ENCODE data around the gene SV2B.

DNA sequence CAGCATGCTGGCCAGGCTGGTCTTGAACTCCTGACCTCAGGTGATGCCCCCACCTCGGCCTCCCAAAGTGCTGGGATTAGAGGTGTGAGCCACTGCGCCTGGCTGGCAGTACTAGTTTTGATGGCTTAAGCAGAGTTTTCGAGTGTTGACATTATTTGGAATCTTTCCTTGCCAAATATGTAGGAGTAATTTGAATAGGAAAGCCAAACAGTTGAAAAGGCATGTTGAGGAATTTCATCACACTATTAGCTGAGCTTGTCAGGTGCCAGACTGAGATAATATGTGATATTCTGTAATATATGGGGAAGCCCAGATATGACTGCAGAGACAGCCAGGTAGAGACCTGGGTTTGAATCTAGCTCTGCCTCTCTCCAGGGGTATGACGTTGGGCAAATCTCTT is 109.3 kb downstream of the SV2B start:
- TF ChIP-seq, protein P1, sequence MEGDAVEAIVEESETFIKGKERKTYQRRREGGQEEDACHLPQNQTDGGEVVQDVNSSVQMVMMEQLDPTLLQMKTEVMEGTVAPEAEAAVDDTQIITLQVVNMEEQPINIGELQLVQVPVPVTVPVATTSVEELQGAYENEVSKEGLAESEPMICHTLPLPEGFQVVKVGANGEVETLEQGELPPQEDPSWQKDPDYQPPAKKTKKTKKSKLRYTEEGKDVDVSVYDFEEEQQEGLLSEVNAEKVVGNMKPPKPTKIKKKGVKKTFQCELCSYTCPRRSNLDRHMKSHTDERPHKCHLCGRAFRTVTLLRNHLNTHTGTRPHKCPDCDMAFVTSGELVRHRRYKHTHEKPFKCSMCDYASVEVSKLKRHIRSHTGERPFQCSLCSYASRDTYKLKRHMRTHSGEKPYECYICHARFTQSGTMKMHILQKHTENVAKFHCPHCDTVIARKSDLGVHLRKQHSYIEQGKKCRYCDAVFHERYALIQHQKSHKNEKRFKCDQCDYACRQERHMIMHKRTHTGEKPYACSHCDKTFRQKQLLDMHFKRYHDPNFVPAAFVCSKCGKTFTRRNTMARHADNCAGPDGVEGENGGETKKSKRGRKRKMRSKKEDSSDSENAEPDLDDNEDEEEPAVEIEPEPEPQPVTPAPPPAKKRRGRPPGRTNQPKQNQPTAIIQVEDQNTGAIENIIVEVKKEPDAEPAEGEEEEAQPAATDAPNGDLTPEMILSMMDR (IDR thresholded peaks at IDR 0.05 in 2 of 3, conservative IDR thresholded peaks at IDR 0.05 in 1 of 3; ENCODE audit: insufficient read depth in 2 of 3, low read depth in 1 of 3, low read length in 3 of 3) = no peak
- TF ChIP-seq HDAC2 (IDR thresholded peaks at IDR 0.05) (no peak), ZNF609 (CRISPR knock-in tag; IDR thresholded peaks at IDR 0.05; ENCODE audit: borderline replicate concordance) (no peak), TEAD1 (CRISPR knock-in tag; IDR thresholded peaks at IDR 0.05) (no peak), KLF16 (IDR thresholded peaks at IDR 0.05) (no peak), XRCC5 (IDR thresholded peaks at IDR 0.05; ENCODE audit: low read depth, low read length) (no peak), FOXP1 (CRISPR knock-in tag; IDR thresholded peaks at IDR 0.05) (no peak)

All from K562 (cell line).